SK-N-SH (cell line): Measurements from ENCODE around the gene CELF5. TPM values are rescaled to one million over a fixed set of nuclear protein-coding genes. Genes with fewer than 3 reads are reported as not detected.

Source experiments
- CTCF ChIA-PET: fragments of 300-600, 350-600 bp; formaldehyde crosslinking; extraction: SDS; loops from one replicate; lab custom pipeline; 2021; lab: Yijun Ruan, JAX
- POLR2A ChIA-PET: fragments of 350-600 bp; sonication (Branson Sonifier 250); formaldehyde crosslinking; extraction: SDS; loops from one replicate; lab custom pipeline; 2020; ENCODE audit warnings: antibody characterized with exemption, inconsistent platforms; lab: Yijun Ruan, JAX
- DNase-seq: peaks from one replicate; pipeline ENCODE4 v3.0.0; 2012
- H2AFZ ChIP-seq: fragments of 200-600 bp; sonication (generic); 2 replicates; pipeline ENCODE4 v1.8.1; 2016; ENCODE audit warnings: antibody characterized with exemption, mild to moderate bottlenecking, low read depth
- H3F3A ChIP-seq: fragments of 200-600 bp; sonication (generic); replicated peaks from 2 replicates; pipeline ENCODE3; 2016; ENCODE audit warnings: antibody characterized with exemption, mild to moderate bottlenecking; ENCODE audit not compliant: insufficient read depth
- H3K27ac ChIP-seq, 2 experiments: fragments of 200-500 bp in 1 of 2; fragments of 200-600 bp in 1 of 2; sonication (Bioruptor generic) in 1 of 2; sonication (generic), shearing (Covaris generic) in 1 of 2; 2 replicates each; pipeline versions ENCODE4 v1.5.1 to v1.6.1; 2014 to 2016; ENCODE audit warnings: low read depth in 2 of 2, inconsistent platforms in 1 of 2, low read length in 1 of 2, mild to moderate bottlenecking in 1 of 2, mixed read lengths in 1 of 2
- H3K27me3 ChIP-seq: fragments of 200-600 bp; sonication (generic), shearing (Covaris generic); 2 replicates; pipeline ENCODE4 v1.6.1; 2016; ENCODE audit warnings: mixed run types; ENCODE audit not compliant: insufficient read depth
- H3K36me3 ChIP-seq, 2 experiments: fragments of 200-500 bp in 1 of 2; fragments of 200-600 bp in 1 of 2; sonication (Bioruptor generic) in 1 of 2; sonication (generic) in 1 of 2; replicated peaks in 1 of 2; 2 replicates each; pipeline versions ENCODE3 to v1.5.1; 2014 to 2016; ENCODE audit warnings: low read length in 1 of 2, mild to moderate bottlenecking in 1 of 2; ENCODE audit not compliant: insufficient read depth in 2 of 2, control insufficient read depth in 1 of 2
- H3K4me1 ChIP-seq, 2 experiments: fragments of 200-500 bp in 1 of 2; fragments of 200-600 bp in 1 of 2; sonication (Bioruptor generic) in 1 of 2; sonication (generic), shearing (Covaris generic) in 1 of 2; 2 replicates each; pipeline versions ENCODE4 v1.5.1 to v1.6.1; 2014 to 2016; ENCODE audit warnings: low read depth in 1 of 2, low read length in 1 of 2, mixed run types in 1 of 2; ENCODE audit not compliant: insufficient read depth in 2 of 2, control insufficient read depth in 1 of 2
- H3K4me2 ChIP-seq: fragments of 200-600 bp; sonication (generic), shearing (Covaris generic); 2 replicates; pipeline ENCODE4 v1.6.1; 2017; ENCODE audit warnings: mixed run types
- H3K4me3 ChIP-seq, 2 experiments: fragments of 200-500 bp in 1 of 2; fragments of 200-600 bp in 1 of 2; sonication (Bioruptor generic) in 1 of 2; sonication (generic), shearing (Covaris generic) in 1 of 2; 2 replicates each; pipeline versions ENCODE4 v1.5.1 to v1.8.1; 2014 to 2016; ENCODE audit warnings: low read depth in 2 of 2, inconsistent platforms in 1 of 2, low read length in 1 of 2, mild to moderate bottlenecking in 1 of 2, mixed read lengths in 1 of 2, moderate library complexity in 1 of 2
- H3K79me2 ChIP-seq: fragments of 200-600 bp; sonication (generic); 2 replicates; pipeline ENCODE4 v1.8.1; 2017; ENCODE audit warnings: mild to moderate bottlenecking; ENCODE audit not compliant: insufficient read depth
- H3K9ac ChIP-seq: fragments of 200-600 bp; sonication (generic); 2 replicates; pipeline ENCODE4 v1.6.1; 2017; ENCODE audit warnings: mixed run types
- H3K9me2 ChIP-seq: fragments of 200-600 bp; sonication (generic); 2 replicates; pipeline ENCODE4 v1.6.1; 2017; ENCODE audit warnings: mixed run types
- H3K9me3 ChIP-seq: fragments of 200-600 bp; sonication (generic); 2 replicates; pipeline ENCODE4 v1.6.1; 2017; ENCODE audit warnings: mixed run types, mild to moderate bottlenecking, moderate library complexity
- H4K20me1 ChIP-seq: fragments of 200-600 bp; sonication (generic); 2 replicates; pipeline ENCODE4 v1.6.1; 2017; ENCODE audit warnings: mild to moderate bottlenecking, mixed run types; ENCODE audit not compliant: insufficient read depth
- EP300 ChIP-seq, 2 experiments: IDR thresholded peaks; 2 replicates each; pipeline versions ENCODE4 v1.4.0 to v1.6.1; 2012; ENCODE audit warnings: borderline replicate concordance in 1 of 2, low read depth in 1 of 2, low read length in 1 of 2
- FOSL2 ChIP-seq: IDR thresholded peaks from 2 replicates; pipeline ENCODE4 v1.4.0; 2012; ENCODE audit warnings: low read depth, mild to moderate bottlenecking, moderate library complexity, borderline replicate concordance
- FOXM1 ChIP-seq: IDR thresholded peaks from 2 replicates; pipeline ENCODE4 v1.4.0; 2012; ENCODE audit warnings: low read depth, mild to moderate bottlenecking
- MEF2A ChIP-seq: IDR thresholded peaks from 2 replicates; pipeline ENCODE4 v1.4.0; 2012; ENCODE audit warnings: low read depth, borderline replicate concordance
- MXI1 ChIP-seq: IDR thresholded peaks from 2 replicates; pipeline ENCODE4 v1.6.1; 2012; ENCODE audit warnings: mild to moderate bottlenecking, low read depth, low read length, improper control_type of control experiment
- NFIC ChIP-seq: IDR thresholded peaks from 2 replicates; pipeline ENCODE4 v1.4.0; 2012; ENCODE audit warnings: borderline replicate concordance
- NRF1 ChIP-seq: IDR thresholded peaks from 2 replicates; pipeline ENCODE4 v1.6.1; 2012; ENCODE audit warnings: low read depth, mild to moderate bottlenecking, low read length
- RAD21 ChIP-seq: IDR thresholded peaks from 2 replicates; pipeline ENCODE4 v1.6.1; 2012; ENCODE audit warnings: mild to moderate bottlenecking, low read length
- SIN3A ChIP-seq: IDR thresholded peaks from 2 replicates; pipeline ENCODE4 v1.6.1; 2012; ENCODE audit warnings: low read depth, mild to moderate bottlenecking, low read length, moderate library complexity, borderline replicate concordance
- SMC3 ChIP-seq: IDR thresholded peaks from 2 replicates; pipeline ENCODE4 v1.6.1; 2012; ENCODE audit warnings: low read depth, low read length, improper control_type of control experiment
- WGBS: methylation state at CpG from one replicate; pipeline ENCODE4 v1.1.6; 2017; ENCODE audit warnings: low lambda C conversion rate; 5-methylcytosine and 5-hydroxymethylcytosine counted together
- polyA plus RNA-seq, 3 experiments: library from polyadenylated mRNA; depleted of rRNA; stranded (reverse); fragments of >200 nt; gene quantifications; 2 replicates each; pipeline ENCODE4 v1.2.3, GENCODE V29; 2012
- TF ChIP-seq, protein P1 (sequence below): fragments of 200-600 bp; sonication (generic); IDR thresholded peaks from 2 replicates; pipeline ENCODE4 v1.6.1; 2017; ENCODE audit warnings: antibody characterized with exemption, mild to moderate bottlenecking, moderate library complexity

The CELF5 gene
- polyA plus RNA-seq, 1 of the 3 experiments (the other 2 are of a cell fraction) = 0.33 TPM

DNA sequence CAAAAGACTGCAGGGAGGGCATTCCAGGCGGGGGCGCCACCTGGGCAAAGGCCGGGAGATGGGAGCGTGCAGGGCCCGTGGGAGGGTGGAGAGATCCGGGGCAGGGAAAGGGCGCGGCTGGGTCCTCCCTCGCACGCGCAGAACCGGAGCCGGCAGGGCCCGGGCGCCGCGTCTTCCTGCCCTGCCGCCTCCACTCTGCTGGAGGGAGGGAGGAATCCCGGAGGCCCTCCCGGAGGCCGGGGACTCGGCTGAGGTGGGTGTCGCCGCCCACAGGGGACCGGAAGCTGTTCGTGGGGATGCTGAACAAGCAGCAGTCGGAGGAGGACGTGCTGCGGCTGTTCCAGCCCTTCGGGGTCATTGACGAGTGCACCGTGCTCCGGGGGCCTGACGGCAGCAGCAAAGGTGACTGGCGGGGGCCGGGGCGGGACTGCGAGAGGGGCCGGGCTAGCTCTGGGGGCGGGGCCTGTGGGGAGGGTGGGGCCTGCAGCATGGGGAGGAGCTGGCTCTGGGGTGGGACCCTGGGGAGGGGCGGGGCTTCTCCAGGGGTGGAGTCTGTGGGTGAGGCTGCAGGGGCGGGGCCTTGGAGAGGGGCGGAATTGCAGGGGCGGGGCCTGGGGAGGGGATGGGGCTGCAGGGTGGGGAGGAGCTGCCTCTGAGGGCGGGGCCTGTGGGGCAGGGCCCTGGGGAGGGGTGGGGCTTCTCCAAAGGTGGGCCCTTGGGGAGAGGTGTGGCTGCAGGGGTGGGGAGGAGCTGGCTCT is 51.3 kb downstream of the CELF5 start:
- TF ChIP-seq RAD21 (no peak), MXI1 (peak; percentile 43; the same call in 1 of the 2 replicates), SMC3 (0 out of 2 replicates have a peak, but pooled peaks have one; percentile 15)
- TF ChIP-seq, protein P1, sequence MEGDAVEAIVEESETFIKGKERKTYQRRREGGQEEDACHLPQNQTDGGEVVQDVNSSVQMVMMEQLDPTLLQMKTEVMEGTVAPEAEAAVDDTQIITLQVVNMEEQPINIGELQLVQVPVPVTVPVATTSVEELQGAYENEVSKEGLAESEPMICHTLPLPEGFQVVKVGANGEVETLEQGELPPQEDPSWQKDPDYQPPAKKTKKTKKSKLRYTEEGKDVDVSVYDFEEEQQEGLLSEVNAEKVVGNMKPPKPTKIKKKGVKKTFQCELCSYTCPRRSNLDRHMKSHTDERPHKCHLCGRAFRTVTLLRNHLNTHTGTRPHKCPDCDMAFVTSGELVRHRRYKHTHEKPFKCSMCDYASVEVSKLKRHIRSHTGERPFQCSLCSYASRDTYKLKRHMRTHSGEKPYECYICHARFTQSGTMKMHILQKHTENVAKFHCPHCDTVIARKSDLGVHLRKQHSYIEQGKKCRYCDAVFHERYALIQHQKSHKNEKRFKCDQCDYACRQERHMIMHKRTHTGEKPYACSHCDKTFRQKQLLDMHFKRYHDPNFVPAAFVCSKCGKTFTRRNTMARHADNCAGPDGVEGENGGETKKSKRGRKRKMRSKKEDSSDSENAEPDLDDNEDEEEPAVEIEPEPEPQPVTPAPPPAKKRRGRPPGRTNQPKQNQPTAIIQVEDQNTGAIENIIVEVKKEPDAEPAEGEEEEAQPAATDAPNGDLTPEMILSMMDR = peak; percentile 35
- TF ChIP-seq, all 33 proteins: peak for 3
- Histone ChIP-seq H3K36me3 (no peaks in the 10 kb centered on the region), H3K79me2 (no peaks in the 10 kb centered on the region), H2AFZ (peak overlapping the region; percentile 86; the same call in 1 of the 2 replicates), H3K27me3 (no peaks in the 10 kb centered on the region), H3K4me1 (peaks cover 0 to 7% of the 10 kb centered on the region in 2 experiments; a peak in 2 of 4 replicates), H3F3A (peaks cover 3% of the 10 kb centered on the region), H3K9ac (peak overlapping the region; percentile 49), H3K4me2 (peak overlapping the region; percentile 79), H3K27ac (peak overlapping the region in 1 of 2 experiments; percentile 48; a peak in 1 of 4 replicates), H3K9me2 (no peaks in the 10 kb centered on the region), H3K4me3 (peak overlapping the region; percentile 52 to 60), H3K9me3 (no peaks in the 10 kb centered on the region), H4K20me1 (no peaks in the 10 kb centered on the region)
- ChIA-PET POLR2A (interaction anchor here (1.0 kb wide), 1 partner anchor 225 kb away, joined by 4 read pairs; the partner anchor contains the start of gene DOHH), CTCF (interaction anchor here (0.6 to 2.8 kb wide), 15 partner anchors 9 to 314 kb away, joined by 3 to 12 read pairs (median 4); partner anchors contain the start of genes CELF5 and MFSD12)
- 3% methylated on average over 23 of the region's 45 CpGs for WGBS
- peak; percentile 100 for DNase-seq

DNA sequence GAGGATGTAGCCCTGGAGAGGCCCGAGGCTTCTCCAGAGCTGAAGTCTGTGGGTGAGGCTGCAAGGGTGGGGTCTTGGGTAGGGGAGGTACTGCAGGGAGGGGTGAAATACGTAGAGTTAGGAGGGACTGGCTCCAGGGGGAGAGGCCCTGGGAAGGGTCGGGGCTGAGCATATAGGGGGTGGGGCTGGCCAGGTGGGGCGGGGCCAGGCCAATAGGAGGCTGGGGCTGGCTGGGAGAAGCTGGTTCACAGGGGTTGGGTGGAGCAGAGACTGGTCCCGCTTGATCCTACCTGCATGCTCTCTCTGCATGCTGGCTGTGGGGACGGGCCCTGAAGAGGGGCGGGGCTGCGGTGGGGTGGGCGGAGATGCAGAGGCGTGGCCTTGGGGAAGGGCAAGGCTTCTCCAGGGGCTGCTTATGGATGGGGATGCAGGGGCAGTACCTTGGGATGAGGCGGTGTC is 51.9 kb downstream of the CELF5 start:
- no peaks in the 10 kb centered on the region for H4K20me1 ChIP-seq
- no peak overlapping the region; a peak in 1 of 4 replicates for H3K27ac ChIP-seq
- H3K4me3 ChIP-seq = no peak overlapping the region; a peak in 1 of 4 replicates
- no peaks in the 10 kb centered on the region for H3K79me2 ChIP-seq
- H3K9me2 ChIP-seq = no peaks in the 10 kb centered on the region
- CTCF ChIA-PET = interaction anchor here (0.6 to 2.8 kb wide), 13 partner anchors 8 to 314 kb away, joined by 3 to 12 read pairs (median 4); partner anchors contain the start of genes CELF5 and MFSD12
- no peaks in the 10 kb centered on the region for H3K9me3 ChIP-seq
- POLR2A ChIA-PET = interaction anchor here (1.0 kb wide), 1 partner anchor 225 kb away, joined by 4 read pairs; the partner anchor contains the start of gene DOHH
- peak; percentile 86 for DNase-seq
- H3K4me2 ChIP-seq = no peak overlapping the region
- no peak for TF ChIP-seq NFIC
- no peak for TF ChIP-seq FOXM1
- TF ChIP-seq EP300 (IDR thresholded peaks at IDR 0.05; ENCODE audit: borderline replicate concordance in 1 of 2, low read depth in 1 of 2, low read length in 1 of 2) = no peak
- TF ChIP-seq NRF1 = no peak
- TF ChIP-seq FOSL2 = no peak
- no peak for TF ChIP-seq SMC3
- TF ChIP-seq MEF2A = no peak
- no peak for TF ChIP-seq SIN3A
- no peak overlapping the region for H2AFZ ChIP-seq
- no peaks in the 10 kb centered on the region for H3K27me3 ChIP-seq
- peaks cover 3% of the 10 kb centered on the region for H3F3A ChIP-seq
- 26% methylated on average over 5 of the region's 11 CpGs for WGBS
- H3K9ac ChIP-seq = no peak overlapping the region
- H3K36me3 ChIP-seq = no peaks in the 10 kb centered on the region
- peaks cover 0 to 7% of the 10 kb centered on the region in 2 experiments; a peak in 2 of 4 replicates for H3K4me1 ChIP-seq
